Activated CD4-positive, alpha-beta T cell treated with anti-CD3 and anti-CD28 coated beads, Interleukin-2, amount 10 ng/mL, durations not matched to agents 7 days and 5 days (primary cell): Measurements from ENCODE around the gene ZMIZ1. TPM values are rescaled to one million over a fixed set of nuclear protein-coding genes. Genes with fewer than 3 reads are reported as not detected.

ENCODE experiments used
- CTCF ChIA-PET: fragments of 350-600 bp; sonication (Branson Sonifier 250); formaldehyde crosslinking; loops from one replicate; lab custom pipeline; 2021; ENCODE audit warnings: antibody characterized with exemption; lab: Charles Lee
- POLR2A ChIA-PET: fragments of 350-600 bp; sonication (Branson Sonifier 250); formaldehyde crosslinking; loops from one replicate; lab custom pipeline; 2021; ENCODE audit warnings: antibody characterized with exemption; lab: Charles Lee
- DNase-seq: peaks from one replicate; pipeline ENCODE4 v3.0.0-alpha.2; 2020
- H3K27ac Mint-ChIP-seq: one replicate; pipeline ENCODE4 v1.8.0; 2021; ENCODE audit warnings: mild to moderate bottlenecking, moderate library complexity, mixed read lengths
- H3K27me3 Mint-ChIP-seq: one replicate; pipeline ENCODE4 v1.8.0; 2021; ENCODE audit warnings: mixed read lengths
- H3K36me3 Mint-ChIP-seq: one replicate; pipeline ENCODE4 v1.8.0; 2021; ENCODE audit warnings: low read depth, mixed read lengths
- H3K4me1 Mint-ChIP-seq: one replicate; pipeline ENCODE4 v1.8.0; 2021; ENCODE audit warnings: mixed read lengths
- H3K4me3 Mint-ChIP-seq: one replicate; pipeline ENCODE4 v1.8.0; 2021; ENCODE audit warnings: mild to moderate bottlenecking, moderate library complexity, mixed read lengths
- H3K9me3 Mint-ChIP-seq: one replicate; pipeline ENCODE4 v1.8.0; 2021; ENCODE audit warnings: mixed read lengths
- total RNA-seq, 2 experiments: library from RNA; stranded (reverse); gene quantifications; one replicate each; pipeline ENCODE4 v1.2.3, GENCODE V29; 2021

The ZMIZ1 gene
- total RNA-seq, 2 experiments from 2014 or later = 27.8 to 31.5 TPM

GRCh38 chr10:79241990-79242619 lies 173.3 kb downstream of the ZMIZ1 start:
- peak; percentile 31 for DNase-seq
- H3K27me3 Mint-ChIP-seq = no peaks in the 10 kb centered on the region
- peaks cover 7% of the 10 kb centered on the region for H3K36me3 Mint-ChIP-seq
- H3K4me3 Mint-ChIP-seq = peak overlapping the region; percentile 74
- POLR2A ChIA-PET = no interaction called here
- H3K9me3 Mint-ChIP-seq = no peaks in the 10 kb centered on the region
- CTCF ChIA-PET = interaction anchor here (1.1 kb wide), 1 partner anchor 106 kb away, joined by 3 read pairs; no protein-coding TSS in a partner anchor
- peaks cover 47% of the 10 kb centered on the region for H3K4me1 Mint-ChIP-seq
- peak overlapping the region; percentile 73 for H3K27ac Mint-ChIP-seq

DNA sequence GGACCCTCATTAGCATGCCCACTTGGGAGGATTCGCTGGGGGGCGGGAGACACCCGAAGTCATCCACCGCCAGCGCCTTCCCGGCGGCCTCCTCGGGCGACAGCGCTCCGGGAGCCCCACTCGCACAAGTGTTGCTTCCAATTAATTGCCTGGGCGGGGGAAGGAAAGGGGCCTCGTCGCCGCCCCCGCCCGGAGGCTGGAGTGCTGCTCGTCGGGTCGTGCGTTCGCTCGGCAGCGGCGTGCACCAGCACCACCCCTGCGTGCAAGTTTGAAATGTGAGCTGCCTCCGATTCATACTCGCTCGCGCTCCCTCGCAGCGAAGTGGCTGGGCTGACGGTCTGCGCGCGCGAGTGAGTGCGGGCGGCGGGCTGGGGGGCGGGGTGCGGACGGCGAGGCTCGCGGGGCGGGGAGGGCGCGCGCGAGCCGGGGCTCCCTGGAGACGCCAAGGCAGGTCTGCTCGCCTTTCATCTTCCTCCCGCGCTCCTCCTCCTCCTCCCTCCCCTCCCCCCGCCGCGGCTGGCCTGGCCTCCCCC lies 173.9 kb downstream of the ZMIZ1 start:
- DNase-seq = peak; percentile 62
- H3K4me3 Mint-ChIP-seq = peak overlapping the region; percentile 69
- H3K27ac Mint-ChIP-seq = peak overlapping the region; percentile 19
- H3K4me1 Mint-ChIP-seq = peaks cover 53% of the 10 kb centered on the region
- no peaks in the 10 kb centered on the region for H3K9me3 Mint-ChIP-seq
- CTCF ChIA-PET = interaction anchor here (1.1 to 1.7 kb wide), 2 partner anchors 25 to 106 kb away, joined by 3 read pairs; no protein-coding TSS in a partner anchor
- POLR2A ChIA-PET = no interaction called here
- H3K36me3 Mint-ChIP-seq = peaks cover 7% of the 10 kb centered on the region
- no peaks in the 10 kb centered on the region for H3K27me3 Mint-ChIP-seq

DNA sequence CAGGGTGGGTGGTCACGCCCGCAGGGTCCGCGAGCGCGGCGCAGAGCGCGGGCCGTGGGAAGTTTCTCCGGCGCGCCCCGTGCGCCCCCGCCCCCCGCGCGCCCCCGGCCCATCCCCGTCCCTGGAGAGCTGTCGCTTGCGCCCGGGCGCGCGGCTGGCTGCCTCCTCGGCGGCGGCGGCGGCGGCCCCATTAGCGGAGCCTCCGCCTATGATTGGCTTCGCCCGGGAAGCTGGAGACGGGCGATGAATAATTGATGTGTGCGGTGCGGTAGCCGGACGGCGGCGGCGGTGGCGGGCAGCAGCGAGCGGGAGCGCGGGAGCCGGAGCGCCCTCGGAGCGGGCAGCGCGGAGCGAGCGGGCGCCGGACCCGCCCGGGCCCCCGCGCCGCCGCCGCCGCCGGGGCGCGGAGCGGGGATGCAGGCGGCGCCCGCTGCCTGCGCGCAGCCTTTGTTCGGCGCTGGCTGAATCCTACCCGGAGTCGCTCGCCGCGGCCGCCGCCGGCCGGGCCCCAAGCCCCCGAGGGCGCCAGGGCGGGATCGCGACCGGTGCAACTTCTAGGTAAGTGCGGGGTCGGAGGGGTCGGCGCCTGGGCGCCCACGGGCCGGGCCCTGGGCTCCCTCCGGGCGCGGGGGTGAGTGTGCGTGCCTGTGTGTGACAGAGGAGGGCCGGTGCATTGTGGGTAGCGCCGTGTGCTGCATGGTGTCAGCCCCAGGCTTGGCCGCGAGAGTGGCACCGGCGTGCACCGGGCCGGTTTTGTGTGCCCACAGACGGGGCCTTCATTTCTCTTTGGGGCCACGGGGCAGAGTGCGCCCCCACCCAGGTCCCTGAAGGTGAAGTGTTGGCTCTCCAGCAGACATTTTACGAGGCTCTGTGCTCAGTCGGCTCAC lies 174.7 kb downstream of the ZMIZ1 start:
- ChIA-PET CTCF (interaction anchor here (0.8 to 1.7 kb wide), 2 partner anchors 13 to 24 kb away, joined by 3 to 5 read pairs; no protein-coding TSS in a partner anchor), POLR2A (no interaction called here)
- Mint-ChIP-seq H3K4me1 (peaks cover 60% of the 10 kb centered on the region), H3K9me3 (no peaks in the 10 kb centered on the region), H3K27me3 (no peaks in the 10 kb centered on the region), H3K27ac (peak overlapping the region; percentile 89), H3K4me3 (peak overlapping the region; percentile 75), H3K36me3 (peaks cover 7% of the 10 kb centered on the region)
- DNase-seq = peak; percentile 69

GRCh38 chr10:79244068-79244442 lies 175.3 kb downstream of the ZMIZ1 start:
- POLR2A ChIA-PET = no interaction called here

GRCh38 chr10:79244841-79245504 lies 176.2 kb downstream of the ZMIZ1 start:
- ChIA-PET CTCF (interaction anchor here (0.9 to 1.3 kb wide), 4 partner anchors 9 to 100 kb away, joined by 3 to 4 read pairs (median 3); no protein-coding TSS in a partner anchor), POLR2A (no interaction called here)
- Mint-ChIP-seq H3K9me3 (no peaks in the 10 kb centered on the region), H3K27ac (peak overlapping the region; percentile 89), H3K4me3 (peak overlapping the region; percentile 75), H3K4me1 (peaks cover 76% of the 10 kb centered on the region), H3K27me3 (no peaks in the 10 kb centered on the region), H3K36me3 (peaks cover 7% of the 10 kb centered on the region)
- peak; percentile 39 for DNase-seq

More at GRCh38 chr10:79244068-79244442, 175.3 kb downstream of the ZMIZ1 start:
- Mint-ChIP-seq H3K27me3 (no peaks in the 10 kb centered on the region), H3K36me3 (peaks cover 7% of the 10 kb centered on the region), H3K4me3 (peak overlapping the region; percentile 75), H3K27ac (peak overlapping the region; percentile 89), H3K9me3 (no peaks in the 10 kb centered on the region), H3K4me1 (peaks cover 67% of the 10 kb centered on the region)
- CTCF ChIA-PET = interaction anchor here (0.8 to 1.7 kb wide), 2 partner anchors 13 to 23 kb away, joined by 3 to 5 read pairs; no protein-coding TSS in a partner anchor
- no peak for DNase-seq

- H3K4me3 Mint-ChIP-seq = peak overlapping the region; percentile 75
- peaks cover 5% of the 10 kb centered on the region for H3K36me3 Mint-ChIP-seq
- peak overlapping the region; percentile 89 for H3K27ac Mint-ChIP-seq
- POLR2A ChIA-PET = no interaction called here
- H3K4me1 Mint-ChIP-seq = peaks cover 80% of the 10 kb centered on the region
- H3K27me3 Mint-ChIP-seq = no peaks in the 10 kb centered on the region
- H3K9me3 Mint-ChIP-seq = no peaks in the 10 kb centered on the region
- no peak for DNase-seq
- CTCF ChIA-PET = interaction anchor here (0.9 to 1.3 kb wide), 4 partner anchors 8 to 99 kb away, joined by 3 to 4 read pairs (median 3); no protein-coding TSS in a partner anchor
These were observed 176.9 kb downstream of the ZMIZ1 start for GRCh38 chr10:79245539-79246208.

GRCh38 chr10:79246209-79246581 lies 177.4 kb downstream of the ZMIZ1 start:
- Mint-ChIP-seq H3K36me3 (peaks cover 5% of the 10 kb centered on the region), H3K9me3 (no peaks in the 10 kb centered on the region), H3K27me3 (no peaks in the 10 kb centered on the region), H3K4me1 (peaks cover 81% of the 10 kb centered on the region), H3K4me3 (no peak overlapping the region), H3K27ac (peak overlapping the region; percentile 36)
- ChIA-PET CTCF (interaction anchor here (0.6 to 1.3 kb wide), 2 partner anchors 12 to 682 kb away, joined by 4 read pairs; no protein-coding TSS in a partner anchor), POLR2A (interaction anchor here (0.6 kb wide), 1 partner anchor 85 kb away, joined by 4 read pairs; no protein-coding TSS in a partner anchor)
- DNase-seq = no peak

DNA sequence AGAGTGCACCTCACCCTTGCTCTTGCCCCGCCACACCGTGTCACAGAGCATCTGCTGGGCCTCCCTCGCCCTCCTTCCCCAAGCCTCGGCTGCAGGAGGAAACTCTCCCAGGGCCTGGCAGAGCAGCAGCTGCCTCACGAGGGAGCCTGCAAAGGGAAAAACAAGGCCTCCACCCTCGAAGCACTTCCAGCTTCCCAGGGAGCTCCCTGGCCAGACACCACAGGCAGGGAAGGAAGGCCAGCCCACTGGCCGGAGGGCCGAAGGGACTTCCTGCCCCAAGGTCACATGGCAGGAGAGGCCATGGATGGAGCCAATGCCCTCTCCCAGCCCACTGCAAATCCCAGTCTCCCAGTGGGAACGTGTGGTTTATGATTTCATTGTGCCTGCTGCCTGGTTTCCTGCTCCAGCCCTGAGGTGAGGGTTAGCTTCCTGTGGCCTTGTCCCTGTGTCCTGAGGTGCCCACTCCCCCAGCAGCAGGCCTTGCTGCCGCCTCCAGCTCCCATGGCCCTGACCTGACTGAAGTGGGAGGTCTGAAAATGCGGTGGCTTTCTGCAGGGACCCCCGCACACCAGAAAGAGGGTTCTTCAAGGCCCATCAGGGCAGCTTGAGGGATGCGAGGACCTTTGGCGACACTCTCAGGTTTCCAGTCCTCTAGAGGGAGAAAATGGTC lies 178.0 kb downstream of the ZMIZ1 start:
- peak overlapping the region; percentile 41 for H3K27ac Mint-ChIP-seq
- POLR2A ChIA-PET = interaction anchor here (0.6 kb wide), 1 partner anchor 85 kb away, joined by 4 read pairs; no protein-coding TSS in a partner anchor
- CTCF ChIA-PET = interaction anchor here (0.6 to 3.0 kb wide), 3 partner anchors 8 to 683 kb away, joined by 4 to 9 read pairs (median 4); no protein-coding TSS in a partner anchor

GRCh38 chr10:79247373-79248137 lies 178.8 kb downstream of the ZMIZ1 start:
- ChIA-PET POLR2A (no interaction called here), CTCF (interaction anchor here (1.0 to 3.0 kb wide), 4 partner anchors 9 to 97 kb away, joined by 3 to 9 read pairs (median 4); no protein-coding TSS in a partner anchor)
- Mint-ChIP-seq H3K27me3 (no peaks in the 10 kb centered on the region), H3K9me3 (no peaks in the 10 kb centered on the region), H3K4me3 (no peak overlapping the region), H3K36me3 (peaks cover 5% of the 10 kb centered on the region), H3K27ac (peak overlapping the region; percentile 46), H3K4me1 (peaks cover 75% of the 10 kb centered on the region)
- no peak for DNase-seq

More for the DNA sequence above, 178.0 kb downstream of the ZMIZ1 start:
- DNase-seq = no peak
- peaks cover 78% of the 10 kb centered on the region for H3K4me1 Mint-ChIP-seq
- no peaks in the 10 kb centered on the region for H3K27me3 Mint-ChIP-seq
- peaks cover 5% of the 10 kb centered on the region for H3K36me3 Mint-ChIP-seq
- no peak overlapping the region for H3K4me3 Mint-ChIP-seq
- H3K9me3 Mint-ChIP-seq = no peaks in the 10 kb centered on the region

- H3K27ac Mint-ChIP-seq = peak overlapping the region; percentile 77
- peaks cover 5% of the 10 kb centered on the region for H3K36me3 Mint-ChIP-seq
- peaks cover 75% of the 10 kb centered on the region for H3K4me1 Mint-ChIP-seq
- DNase-seq = no peak
- ChIA-PET POLR2A (no interaction called here), CTCF (interaction anchor here (0.8 to 3.0 kb wide), 9 partner anchors 9 to 96 kb away, joined by 3 to 9 read pairs (median 3); no protein-coding TSS in a partner anchor)
- no peak overlapping the region for H3K4me3 Mint-ChIP-seq
- no peaks in the 10 kb centered on the region for H3K9me3 Mint-ChIP-seq
- no peaks in the 10 kb centered on the region for H3K27me3 Mint-ChIP-seq
These were observed 179.8 kb downstream of the ZMIZ1 start for GRCh38 chr10:79248341-79249185.
